ENCODE measurements around the gene PTPRN2. TPM values are rescaled to one million over a fixed set of nuclear protein-coding genes. Genes with fewer than 3 reads are reported as not detected.

Gene PTPRN2
- total and polyA plus RNA-seq, 9 of the 15 experiments (the other 6 are each of a cell fraction or from before 2014, with no cell fraction given): not detected

DNA sequence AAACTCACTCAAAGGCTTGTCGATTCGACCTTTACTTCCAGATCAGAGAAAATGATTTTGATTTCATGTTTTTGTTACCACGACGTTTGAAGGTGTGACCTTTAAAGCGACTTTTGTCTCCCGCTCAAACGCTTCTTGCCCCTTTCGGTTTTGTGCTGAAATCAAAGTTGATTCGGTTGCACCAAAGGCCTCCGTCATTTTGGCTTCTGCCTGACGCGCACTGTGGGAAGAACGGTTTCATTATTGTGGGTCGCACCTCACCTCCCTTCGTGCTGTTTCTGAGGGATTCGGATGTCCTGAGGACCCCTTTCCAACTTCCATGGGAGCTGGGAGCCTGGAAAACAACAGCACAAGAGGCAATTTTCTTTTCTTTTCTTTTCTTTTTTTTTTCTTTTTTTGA lies 1073.9 kb downstream of the PTPRN2 start:
- peaks cover 6% of the 10 kb centered on the region; the same call in 1 of the 2 replicates for H4K20me1 ChIP-seq (replicated peaks; ENCODE audit: control insufficient read depth, insufficient read depth, low read length)
- peak in 1 of 2 experiments; percentile 20 for TF ChIP-seq E2F6 (IDR thresholded peaks at IDR 0.05; ENCODE audit: borderline replicate concordance in 1 of 2, extremely low read depth in 1 of 2, insufficient read depth in 1 of 2, insufficient read length in 1 of 2, low read depth in 1 of 2, low read length in 1 of 2, poor library complexity in 1 of 2, severe bottlenecking in 1 of 2)
- TF ChIP-seq ZNF174 (CRISPR knock-in tag; IDR thresholded peaks at IDR 0.05): no peak
- no peaks in the 10 kb centered on the region for H3K9me3 ChIP-seq (replicated peaks; ENCODE audit: control insufficient read depth, insufficient read depth, low read depth, low read length)
- H3K4me3 ChIP-seq: no peak overlapping the region
- H2AFZ ChIP-seq (ENCODE audit: low read depth, low read length): peak overlapping the region; percentile 10; the same call in 1 of the 2 replicates
- ATAC-seq: no peak
- in situ Hi-C loops (cut with MboI) (no loop called here), intact Hi-C loops (cut with micrococcal nuclease) (no loop called here)
- POLR2A ChIA-PET: interaction anchor here (0.5 to 0.6 kb wide), 2 partner anchors 396 to 840 kb away, joined by 3 to 4 read pairs; no protein-coding TSS in a partner anchor
- no TSS peak for BruUV-seq (replicated peaks)
- H3K79me2 ChIP-seq (ENCODE audit: control insufficient read depth, insufficient read depth, low read length): no peaks in the 10 kb centered on the region
- DNase-seq (ENCODE audit: extremely low read depth in 1 of 4, low spot score in 3 of 4): no peak
- H3K9me1 ChIP-seq (ENCODE audit: control insufficient read depth, insufficient read depth, low read length): no peaks in the 10 kb centered on the region
- H3K36me3 ChIP-seq (ENCODE audit: control insufficient read depth, insufficient read depth, low read length): no peaks in the 10 kb centered on the region
- peaks cover 40 to 60% of the 10 kb centered on the region in 2 experiments; a peak in 4 of 5 replicates for H3K27me3 ChIP-seq (ENCODE audit: control insufficient read depth in 2 of 2, insufficient read depth in 2 of 2, low read length in 2 of 2)
- peak; percentile 76 for FAIRE-seq
- peaks cover 0 to 14% of the 10 kb centered on the region in 2 experiments; a peak in 1 of 5 replicates for H3K4me1 ChIP-seq (replicated peaks in 1 of 2; ENCODE audit: control insufficient read depth in 2 of 2, insufficient read depth in 2 of 2, low read length in 2 of 2)
- peak overlapping the region; percentile 7 for H3K4me2 ChIP-seq (ENCODE audit: insufficient read depth, low read length)
- CTCF ChIA-PET (ENCODE audit: low intra/inter-chr PET ratio): no interaction called here
- 2% methylated on average over 16 of the region's 16 CpGs for WGBS (ENCODE audit: insufficient coverage, low coverage, missing lambda C conversion rate)
- no peak overlapping the region for H3K27ac ChIP-seq (ENCODE audit: extremely low read depth, low read depth, low read length)
- H3K9ac ChIP-seq (ENCODE audit: insufficient read depth in 1 of 2, low read depth in 2 of 2, low read length in 2 of 2): no peak overlapping the region

GRCh38 chr7:157513162-157513621 lies 1074.4 kb downstream of the PTPRN2 start:
- FAIRE-seq: peak; percentile 58
- peak; percentile 84 for ATAC-seq
- H3K9me1 ChIP-seq (ENCODE audit: control insufficient read depth, insufficient read depth, low read length): no peaks in the 10 kb centered on the region
- ChIA-PET POLR2A (interaction anchor here (0.5 kb wide), 1 partner anchor 396 kb away, joined by 3 read pairs; no protein-coding TSS in a partner anchor), CTCF (ENCODE audit: low intra/inter-chr PET ratio) (no interaction called here)
- 0 out of 4 replicates have a peak overlapping the region, but pooled peaks of 1 of the 2 experiments have one; percentile 3 for H3K9ac ChIP-seq (ENCODE audit: insufficient read depth in 1 of 2, low read depth in 2 of 2, low read length in 2 of 2)
- peak overlapping the region; percentile 7; the same call in 1 of the 2 replicates for H3K4me2 ChIP-seq (ENCODE audit: insufficient read depth, low read length)
- H3K4me1 ChIP-seq (replicated peaks in 1 of 2; ENCODE audit: control insufficient read depth in 2 of 2, insufficient read depth in 2 of 2, low read length in 2 of 2): peaks cover 0 to 18% of the 10 kb centered on the region in 2 experiments; a peak in 1 of 5 replicates
- H2AFZ ChIP-seq (ENCODE audit: low read depth, low read length): no peak overlapping the region
- 2% methylated on average over 18 of the region's 18 CpGs for WGBS (ENCODE audit: insufficient coverage, low coverage, missing lambda C conversion rate)
- DNase-seq (ENCODE audit: extremely low read depth in 1 of 4, low spot score in 3 of 4): peak in 2 of 4 experiments; percentile 34 to 55
- H3K79me2 ChIP-seq (ENCODE audit: control insufficient read depth, insufficient read depth, low read length): no peaks in the 10 kb centered on the region
- BruUV-seq (replicated peaks): no TSS peak
- peaks cover 6% of the 10 kb centered on the region; the same call in 1 of the 2 replicates for H4K20me1 ChIP-seq (replicated peaks; ENCODE audit: control insufficient read depth, insufficient read depth, low read length)
- H3K27me3 ChIP-seq (ENCODE audit: control insufficient read depth in 2 of 2, insufficient read depth in 2 of 2, low read length in 2 of 2): peaks cover 37 to 60% of the 10 kb centered on the region in 2 experiments; a peak in 4 of 5 replicates
- no peaks in the 10 kb centered on the region for H3K36me3 ChIP-seq (ENCODE audit: control insufficient read depth, insufficient read depth, low read length)
- intact Hi-C loops (cut with micrococcal nuclease) (no loop called here), in situ Hi-C loops (cut with MboI) (no loop called here)
- H3K9me3 ChIP-seq (replicated peaks; ENCODE audit: control insufficient read depth, insufficient read depth, low read depth, low read length): no peaks in the 10 kb centered on the region
- no peak overlapping the region for H3K4me3 ChIP-seq
- no peak overlapping the region for H3K27ac ChIP-seq (ENCODE audit: extremely low read depth, low read depth, low read length)
- TF ChIP-seq GABPA (tag; conservative IDR thresholded peaks at IDR 0.05; ENCODE audit: low read depth): no peak
- TF ChIP-seq, protein P1, sequence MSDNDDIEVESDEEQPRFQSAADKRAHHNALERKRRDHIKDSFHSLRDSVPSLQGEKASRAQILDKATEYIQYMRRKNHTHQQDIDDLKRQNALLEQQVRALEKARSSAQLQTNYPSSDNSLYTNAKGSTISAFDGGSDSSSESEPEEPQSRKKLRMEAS (CRISPR knock-in tag; IDR thresholded peaks at IDR 0.05): 0 out of 2 replicates have a peak, but pooled peaks have one; percentile 21
- TF ChIP-seq NFATC3 (IDR thresholded peaks at IDR 0.05): no peak
- TF ChIP-seq JUND (IDR thresholded peaks at IDR 0.05; ENCODE audit: borderline replicate concordance, low read depth, low read length): peak; percentile 69; the same call in 1 of the 2 replicates
- peak; percentile 62; the same call in 1 of the 3 replicates for TF ChIP-seq JUND (tag; IDR thresholded peaks at IDR 0.05; ENCODE audit: borderline replicate concordance, low read depth, low read length)
- peak; percentile 61; the same call in 1 of the 2 replicates for TF ChIP-seq CTBP1 (IDR thresholded peaks at IDR 0.05; ENCODE audit: borderline replicate concordance)
- no peak for TF ChIP-seq ATF1 (CRISPR knock-in tag; IDR thresholded peaks at IDR 0.05)
- peak; percentile 43 for TF ChIP-seq ATF1 (tag; IDR thresholded peaks at IDR 0.05)
- peak; percentile 54 for TF ChIP-seq ATF7 (IDR thresholded peaks at IDR 0.05)
- TF ChIP-seq CREM (IDR thresholded peaks at IDR 0.05; ENCODE audit: low read depth): peak; percentile 79
- no peak for TF ChIP-seq ZNF311 (CRISPR knock-in tag; IDR thresholded peaks at IDR 0.05)
- peak; percentile 63 for TF ChIP-seq L3MBTL2 (IDR thresholded peaks at IDR 0.05)
- peak; percentile 27; the same call in 1 of the 2 replicates for TF ChIP-seq SPI1 (IDR thresholded peaks at IDR 0.05; ENCODE audit: borderline replicate concordance, low read depth, low read length)
